HG02970 (cell line): ENCODE data around the gene MYO1C.
A peak's percentile ranks its signal among the peaks of the same experiment; 100 is the strongest.
"Not testable (repeated sequence)": the region's sequence is repeated elsewhere in the genome, so short reads cannot be mapped to it uniquely, and the experiment has no call there.

ENCODE experiments used
- ATAC-seq: cut with Tn5 transposase; IDR thresholded peaks from one replicate; pipeline ENCODE4 v1.9.1; 2021; ENCODE audit warnings: mild to moderate bottlenecking, moderate library complexity, moderate number of reproducible peaks; ENCODE audit not compliant: unreplicated experiment, low FRiP score

MYO1C gene, protein sequence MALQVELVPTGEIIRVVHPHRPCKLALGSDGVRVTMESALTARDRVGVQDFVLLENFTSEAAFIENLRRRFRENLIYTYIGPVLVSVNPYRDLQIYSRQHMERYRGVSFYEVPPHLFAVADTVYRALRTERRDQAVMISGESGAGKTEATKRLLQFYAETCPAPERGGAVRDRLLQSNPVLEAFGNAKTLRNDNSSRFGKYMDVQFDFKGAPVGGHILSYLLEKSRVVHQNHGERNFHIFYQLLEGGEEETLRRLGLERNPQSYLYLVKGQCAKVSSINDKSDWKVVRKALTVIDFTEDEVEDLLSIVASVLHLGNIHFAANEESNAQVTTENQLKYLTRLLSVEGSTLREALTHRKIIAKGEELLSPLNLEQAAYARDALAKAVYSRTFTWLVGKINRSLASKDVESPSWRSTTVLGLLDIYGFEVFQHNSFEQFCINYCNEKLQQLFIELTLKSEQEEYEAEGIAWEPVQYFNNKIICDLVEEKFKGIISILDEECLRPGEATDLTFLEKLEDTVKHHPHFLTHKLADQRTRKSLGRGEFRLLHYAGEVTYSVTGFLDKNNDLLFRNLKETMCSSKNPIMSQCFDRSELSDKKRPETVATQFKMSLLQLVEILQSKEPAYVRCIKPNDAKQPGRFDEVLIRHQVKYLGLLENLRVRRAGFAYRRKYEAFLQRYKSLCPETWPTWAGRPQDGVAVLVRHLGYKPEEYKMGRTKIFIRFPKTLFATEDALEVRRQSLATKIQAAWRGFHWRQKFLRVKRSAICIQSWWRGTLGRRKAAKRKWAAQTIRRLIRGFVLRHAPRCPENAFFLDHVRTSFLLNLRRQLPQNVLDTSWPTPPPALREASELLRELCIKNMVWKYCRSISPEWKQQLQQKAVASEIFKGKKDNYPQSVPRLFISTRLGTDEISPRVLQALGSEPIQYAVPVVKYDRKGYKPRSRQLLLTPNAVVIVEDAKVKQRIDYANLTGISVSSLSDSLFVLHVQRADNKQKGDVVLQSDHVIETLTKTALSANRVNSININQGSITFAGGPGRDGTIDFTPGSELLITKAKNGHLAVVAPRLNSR

GRCh38 chr17:1492249-1493206 lies at the start of gene MYO1C:
Gene MYO1C, minus strand, starts transcription at chr17:1492686. Its CDS starts 199 bp downstream, at chr17:1492487.
- ATAC-seq, result no peak

DNA sequence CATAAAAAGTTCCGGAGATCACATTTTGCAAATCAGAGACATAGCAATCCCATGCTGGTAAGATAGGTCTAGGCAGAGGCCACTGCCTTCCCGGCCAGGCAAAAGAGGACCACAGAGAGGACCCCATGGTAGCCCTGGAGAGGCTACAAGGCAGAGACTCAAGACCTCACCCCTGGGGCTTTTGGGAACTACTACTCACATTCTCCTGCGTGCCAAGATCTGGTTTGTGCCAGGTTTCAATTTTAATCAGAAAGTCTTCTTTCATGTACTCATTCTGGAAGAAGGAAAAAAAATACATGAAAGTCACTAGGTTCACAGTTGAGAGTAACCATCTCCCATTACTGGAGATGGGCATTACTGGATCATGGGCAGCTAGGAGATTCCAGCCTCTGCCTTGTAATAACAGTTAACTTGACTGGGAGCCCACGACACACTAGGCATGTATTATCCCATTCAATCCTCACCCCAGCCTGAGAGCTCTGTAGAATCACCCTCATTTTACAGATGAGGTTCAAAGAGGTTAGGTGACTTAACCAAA lies 49.0 kb upstream of the MYO1C start:
- ATAC-seq, result no peak

- no peak for ATAC-seq
These were observed 47.3 kb upstream of the MYO1C start for GRCh38 chr17:1539811-1540210.

- no peak for ATAC-seq
These were observed 43.3 kb upstream of the MYO1C start for GRCh38 chr17:1535737-1536136.

- no peak for ATAC-seq
These were observed 41.3 kb upstream of the MYO1C start for GRCh38 chr17:1533661-1534325.

GRCh38 chr17:1532836-1533602 lies 40.5 kb upstream of the MYO1C start:
- ATAC-seq, result no peak

- no peak for ATAC-seq
These were observed 37.4 kb upstream of the MYO1C start for GRCh38 chr17:1529863-1530262.

DNA sequence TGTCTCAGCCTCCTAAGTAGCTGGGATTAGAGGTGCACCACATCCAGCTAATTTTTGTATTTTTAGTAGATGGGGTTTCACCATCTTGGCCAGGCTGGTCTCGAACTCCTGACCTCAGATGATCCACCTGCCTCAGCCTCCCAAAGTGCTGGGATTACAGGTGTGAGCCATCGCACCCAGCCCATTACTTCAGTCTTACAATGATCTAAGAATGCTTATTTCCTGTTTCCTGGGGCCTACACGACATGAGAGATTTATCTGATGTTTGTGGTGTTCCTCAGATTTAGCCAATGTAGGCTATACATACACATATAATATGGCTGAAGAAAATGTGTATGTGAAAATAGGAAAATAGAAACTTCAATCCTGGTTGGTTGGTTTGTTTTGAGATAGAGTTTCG lies 34.4 kb upstream of the MYO1C start:
- ATAC-seq, result not testable (repeated sequence)

- no peak for ATAC-seq
These were observed 30.1 kb upstream of the MYO1C start for GRCh38 chr17:1522626-1523025.

DNA sequence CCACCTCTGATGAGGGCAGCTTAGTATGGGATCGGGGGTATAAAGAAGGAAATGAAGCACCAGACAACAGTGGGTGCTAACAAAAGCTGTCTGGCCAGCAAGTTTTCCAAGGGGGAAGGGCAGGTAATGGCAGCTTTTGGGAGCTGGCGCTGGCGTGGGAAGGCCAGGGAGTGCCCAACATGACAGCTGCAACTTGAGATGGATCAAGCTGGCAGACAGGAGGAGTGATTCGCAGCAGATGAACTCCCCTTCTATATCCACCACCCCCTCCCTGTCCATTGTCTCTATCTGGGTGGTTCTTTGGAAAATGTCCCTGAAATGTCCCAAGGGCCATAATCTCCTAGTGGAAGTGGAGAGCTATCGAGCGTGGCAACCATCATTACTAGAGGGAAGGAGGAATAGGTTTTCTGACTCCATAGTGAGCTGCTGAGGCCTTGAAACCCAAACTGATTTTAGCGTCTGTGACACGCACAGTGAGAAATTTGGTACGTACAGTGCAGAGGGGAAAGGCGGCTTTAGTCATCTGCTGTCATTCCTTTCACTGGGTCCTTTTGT lies 28.7 kb upstream of the MYO1C start:
- ATAC-seq, result no peak

GRCh38 chr17:1519678-1520077 lies 27.2 kb upstream of the MYO1C start:
- ATAC-seq, result no peak

- no peak for ATAC-seq
These were observed 25.9 kb upstream of the MYO1C start for GRCh38 chr17:1518410-1518809.

DNA sequence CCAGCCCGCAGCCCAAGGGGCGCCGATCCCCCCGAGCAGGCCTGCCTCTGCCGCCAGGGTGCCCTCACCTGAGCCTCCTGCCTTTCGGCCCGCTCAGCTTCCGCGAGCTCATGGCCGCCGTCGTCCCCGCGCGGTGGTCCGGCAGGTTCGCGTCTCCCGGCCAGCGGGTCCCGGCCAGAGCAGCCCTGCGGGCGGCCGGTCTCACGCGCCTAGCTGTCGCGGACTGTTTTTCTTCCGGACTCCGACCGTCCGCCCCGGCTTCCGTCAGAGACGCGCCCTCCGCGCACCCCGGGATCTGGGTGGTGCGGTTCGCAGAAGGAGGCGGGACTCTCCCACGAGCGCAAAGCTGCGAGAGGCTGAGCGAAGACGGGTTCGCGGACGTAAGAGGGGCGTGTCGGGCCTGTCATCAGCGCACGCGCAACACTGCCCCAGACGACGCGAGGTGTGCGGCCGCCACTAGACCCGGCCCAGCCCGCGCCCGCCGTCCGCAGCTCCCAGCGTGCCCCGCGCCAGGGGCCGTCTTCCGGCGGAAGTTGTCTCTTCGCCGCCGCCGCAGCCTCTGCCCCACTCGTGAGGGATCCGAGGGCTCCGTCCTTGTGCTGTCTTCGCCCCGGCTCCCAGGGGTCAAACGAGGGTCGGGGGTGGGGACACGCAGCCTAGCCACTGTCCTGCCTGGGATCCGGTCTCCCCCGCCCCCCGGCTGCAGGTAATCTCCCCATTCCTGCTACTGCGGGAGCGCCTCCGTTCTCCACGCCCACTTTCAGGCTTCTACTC lies 24.1 kb upstream of the MYO1C start, which contains the start of gene INPP5K:
TSS of gene INPP5K (minus strand) at position 225 of the 774 bp plus-strand sequence. CDS start at position 112, 113 bp downstream.
- ATAC-seq, result peak; percentile 89

DNA sequence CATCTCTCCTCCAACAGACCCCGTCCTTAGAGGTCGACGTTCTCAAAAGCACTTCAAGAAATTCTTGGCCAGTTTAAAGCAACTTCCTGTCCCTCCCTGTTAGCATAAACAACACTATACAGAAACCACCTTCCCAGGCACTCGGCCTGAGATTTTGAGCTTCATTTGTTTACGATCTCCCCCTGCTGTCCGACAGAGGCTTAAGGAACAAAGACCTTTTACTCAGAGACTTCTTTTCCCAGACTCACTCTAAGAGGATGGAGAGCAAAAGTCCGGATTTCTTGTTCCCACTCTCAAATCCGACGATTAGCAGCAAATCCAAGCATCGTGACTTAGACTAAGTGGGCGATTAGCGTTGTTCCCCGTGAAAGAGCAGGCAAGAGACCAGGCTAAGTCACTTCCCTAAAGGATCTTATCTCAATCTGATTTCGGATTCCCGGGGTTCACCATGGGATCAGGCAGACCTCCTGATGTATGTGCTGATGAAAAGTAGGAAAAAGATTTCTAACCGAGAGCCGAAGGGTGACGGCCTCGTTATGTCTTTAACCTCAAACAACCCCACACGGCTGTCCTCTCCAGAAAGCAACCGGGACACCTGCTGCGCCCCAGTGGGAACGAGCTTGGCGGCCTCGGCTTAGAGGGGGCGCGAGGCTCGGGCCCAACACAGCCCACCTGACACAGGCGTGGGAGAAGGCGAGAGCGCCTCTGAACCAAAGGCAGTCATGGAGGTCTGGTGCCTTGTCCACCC lies 23.3 kb upstream of the MYO1C start:
- ATAC-seq, result peak; percentile 1

DNA sequence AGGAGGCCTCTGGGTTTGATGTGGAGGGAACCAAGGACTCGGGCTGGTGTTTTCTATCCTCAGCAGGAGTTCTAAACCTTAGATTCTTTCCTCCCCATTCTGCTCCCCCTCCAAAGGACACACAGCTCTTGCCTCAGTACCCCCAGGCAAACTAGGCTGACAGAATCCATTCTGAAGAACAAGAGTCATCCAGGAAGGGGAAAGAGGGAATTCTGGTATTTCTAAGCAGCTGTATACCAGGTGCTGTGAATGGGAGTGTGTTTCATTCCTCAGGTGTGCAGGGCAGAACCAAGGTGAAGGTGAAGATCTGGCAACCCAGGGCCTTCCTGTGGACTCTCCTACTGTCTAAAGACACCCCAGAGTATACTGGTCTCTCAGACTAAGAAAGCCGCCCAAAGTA lies 19.9 kb upstream of the MYO1C start:
- ATAC-seq, result no peak

- no peak for ATAC-seq
These were observed 19.4 kb upstream of the MYO1C start for GRCh38 chr17:1511756-1512321.
